Upper lobe of left lung (tissue), 6 donors: Measurements from ENCODE around the gene ATXN7L2. TPM values are rescaled to one million over a fixed set of nuclear protein-coding genes. Genes with fewer than 3 reads are reported as not detected.

ENCODE experiments used
- ATAC-seq, 2 donors: fragments of 200-7000 bp; cut with Tn5 transposase; one replicate each; pipeline ENCODE4 v1.9.1; 2022; ENCODE audit warnings: mild to moderate bottlenecking in 2 of 2, moderate library complexity in 2 of 2; ENCODE audit not compliant: low FRiP score in 2 of 2
- DNase-seq, 2 donors: peaks; one replicate each; pipeline ENCODE4 v3.0.0-alpha.2; 2019 to 2020
- H3K27ac ChIP-seq, 4 donors: fragments of 200-600 bp; sonication (generic); one replicate each; pipeline ENCODE4 v1.5.1; 2016 to 2019
- H3K27me3 ChIP-seq, 4 donors: fragments of 200-600 bp; sonication (generic); one replicate each; pipeline ENCODE4 v1.5.1; 2017 to 2019
- H3K36me3 ChIP-seq, 4 donors: fragments of 200-600 bp; sonication (generic); one replicate each; pipeline ENCODE4 v1.5.1; 2016 to 2019
- H3K4me1 ChIP-seq, 4 donors: fragments of 200-600 bp; sonication (generic); one replicate each; pipeline ENCODE4 v1.5.1; 2018 to 2019
- H3K4me3 ChIP-seq, 4 donors: fragments of 200-600 bp; sonication (generic); one replicate each; pipeline ENCODE4 v1.5.1; 2017 to 2019; ENCODE audit warnings: mild to moderate bottlenecking in 2 of 4, moderate library complexity in 1 of 4
- H3K9me3 ChIP-seq, 4 donors: fragments of 200-600 bp; sonication (generic); one replicate each; pipeline ENCODE4 v1.5.1; 2018 to 2019
- CTCF ChIP-seq, 6 experiments: fragments of 450-650 bp in 4 of 6; fragments of 200-600 bp in 2 of 6; sonication (generic) in 2 of 6; IDR thresholded peaks; one replicate each; pipeline ENCODE4 v1.5.1; 2016 to 2019; ENCODE audit warnings: antibody characterized with exemption in 6 of 6
- EP300 ChIP-seq, 4 donors: sonication (generic); formaldehyde crosslinking; IDR thresholded peaks; one replicate each; pipeline ENCODE4 v1.5.1; 2017; ENCODE audit warnings: antibody characterized with exemption in 4 of 4, control low read depth in 2 of 4
- POLR2A ChIP-seq, 4 donors: fragments of 450-650 bp; IDR thresholded peaks; one replicate each; pipeline ENCODE4 v1.5.1; 2016 to 2017; ENCODE audit warnings: antibody characterized with exemption in 4 of 4, mild to moderate bottlenecking in 2 of 4
- POLR2AphosphoS5 ChIP-seq, 2 donors: sonication (generic); formaldehyde crosslinking; IDR thresholded peaks; one replicate each; pipeline ENCODE4 v1.5.1; 2017; ENCODE audit warnings: antibody characterized with exemption in 2 of 2
- WGBS, 2 donors: methylation state at CpG; one replicate each; pipeline ENCODE4 v1.1.5; 2017 to 2018; 5-methylcytosine and 5-hydroxymethylcytosine counted together
- total RNA-seq, 6 donors: library from RNA; depleted of rRNA in 4 of 6; stranded (reverse); fragments of >200 nt in 4 of 6; gene quantifications; one replicate each; pipeline versions ENCODE4 v1.1.0 to v1.2.1, GENCODE V29; 2016 to 2021
- donor health status: DM: no; HTN: no; CAD: no; lungs with moderate emphysema.
- donor health status: DM: no; HTN: yes; CAD: no; lungs with severe emphysema.

The ATXN7L2 gene
- total RNA-seq, 6 donors from 2014 or later = 2.3 to 19.9 (median 5.3) TPM

- Histone ChIP-seq H3K36me3 (no peaks in the 10 kb centered on the region), H3K27ac (no peak within 1 kb of the TSS), H3K4me1 (no peaks in the 10 kb centered on the region), H3K27me3 (no peaks in the 10 kb centered on the region), H3K9me3 (no peaks in the 10 kb centered on the region), H3K4me3 (no peak within 1 kb of the TSS)
- DNase-seq (no peak), ATAC-seq (no peak)
- 65 to 69% methylated on average over 3 to 6 of the region's 7 CpGs for WGBS, 2 donors
- no peak for TF ChIP-seq EP300 (IDR thresholded peaks at IDR 0.05)
- no peak for TF ChIP-seq POLR2AphosphoS5 (IDR thresholded peaks at IDR 0.05)
- no peak for TF ChIP-seq POLR2A (IDR thresholded peaks at IDR 0.05)
- no peak for TF ChIP-seq CTCF (IDR thresholded peaks at IDR 0.05)
These were observed 56.0 kb downstream of the ATXN7L2 start, which contains the start of gene GPR61 for GRCh38 chr1:109539676-109540075. TSS of gene GPR61 (plus strand) at chr1:109539872. CDS start at chr1:109543023, 3,151 bp downstream.

GRCh38 chr1:109541102-109541501 is 57.4 kb downstream of the ATXN7L2 start:
- Histone ChIP-seq H3K9me3 (no peaks in the 10 kb centered on the region), H3K4me1 (no peaks in the 10 kb centered on the region), H3K27ac (no peak overlapping the region), H3K4me3 (no peak overlapping the region), H3K36me3 (no peaks in the 10 kb centered on the region), H3K27me3 (no peaks in the 10 kb centered on the region)
- no peak for DNase-seq
- no peak for TF ChIP-seq POLR2AphosphoS5 (IDR thresholded peaks at IDR 0.05)
- no peak for TF ChIP-seq CTCF (IDR thresholded peaks at IDR 0.05)
- no peak for TF ChIP-seq POLR2A (IDR thresholded peaks at IDR 0.05)
- TF ChIP-seq EP300 (IDR thresholded peaks at IDR 0.05) = no peak
- ATAC-seq = no peak
- 80% methylated on average over 3 of the region's 3 CpGs for WGBS, 2 donors

Other genes starting within 250 kb of the ATXN7L2 start
- gene CELSR2, start 234.4 kb upstream of the ATXN7L2 start, total RNA-seq = 10 to 100 TPM in 2 of 6 donors, 1 to 10 TPM in 4; 5.9 to 27.2 (median 8.8) TPM
- 10 to 100 TPM in 2 of 6 donors, 1 to 10 TPM in 4; 1.5 to 16.8 (median 4.9) TPM for gene PSRC1, start 200.8 kb upstream of the ATXN7L2 start, total RNA-seq
- 1 to 10 TPM in 5 of 6 donors, not detected in 1; 1.8 to 8.6 (median 3.1) TPM for gene MYBPHL, start 176.9 kb upstream of the ATXN7L2 start, total RNA-seq
- 100 to 1,000 TPM; 105 to 222 (median 116) TPM for gene SORT1, start 86.0 kb upstream of the ATXN7L2 start, total RNA-seq
- 10 to 100 TPM; 15.2 to 69.5 (median 29.8) TPM for gene PSMA5, start 57.5 kb upstream of the ATXN7L2 start, total RNA-seq
- 1 to 10 TPM in 4 of 6 donors, under 1 TPM in 2; 0.30 to 3.1 (median 1.1) TPM for gene SYPL2, start 17.4 kb upstream of the ATXN7L2 start, total RNA-seq
- 10 to 100 TPM in 3 of 6 donors, 1 to 10 TPM in 3; 4.2 to 16.4 (median 9.9) TPM for gene CYB561D1, start 10.2 kb downstream of the ATXN7L2 start, total RNA-seq
- 10 to 100 TPM in 2 of 6 donors, 1 to 10 TPM in 4; 1.0 to 11.8 (median 8.3) TPM for gene AMIGO1, start 25.8 kb downstream of the ATXN7L2 start, total RNA-seq
- not detected for gene GPR61, start 56.0 kb downstream of the ATXN7L2 start, total RNA-seq
- gene GNAI3, start 64.7 kb downstream of the ATXN7L2 start, total RNA-seq = 1 to 10 TPM; 2.2 to 9.0 (median 6.0) TPM
- gene GNAT2, start 135.7 kb downstream of the ATXN7L2 start, total RNA-seq = under 1 TPM in 2 of 6 donors, not detected in 4; 0.20 to 0.46 TPM
- gene AMPD2, start 135.9 kb downstream of the ATXN7L2 start, total RNA-seq = 100 to 1,000 TPM in 1 of 6 donors, 10 to 100 TPM in 5; 39.5 to 183 (median 58.9) TPM
- gene GSTM4, start 172.2 kb downstream of the ATXN7L2 start, total RNA-seq = 10 to 100 TPM; 10.7 to 28.3 (median 15.9) TPM
- gene GSTM2, start 184.2 kb downstream of the ATXN7L2 start, total RNA-seq = 100 to 1,000 TPM in 1 of 6 donors, 10 to 100 TPM in 5; 19.0 to 263 (median 31.6) TPM
- gene GSTM1, start 203.9 kb downstream of the ATXN7L2 start, total RNA-seq = 10 to 100 TPM in 2 of 6 donors, not detected in 4; 11.8 to 33.0 TPM
- 10 to 100 TPM in 3 of 6 donors, 1 to 10 TPM in 2, under 1 TPM in 1; 1.00 to 24.3 (median 8.3) TPM for gene GSTM5, start 228.3 kb downstream of the ATXN7L2 start, total RNA-seq